RWPE2 (cell line): Measurements from ENCODE around the gene RNF103.

ENCODE experiments used
- ATAC-seq: fragments of 200-7000 bp; cut with Tn5 transposase; 3 replicates; pipeline ENCODE4 v1.9.1; 2021; ENCODE audit warnings: low read depth
- DNase-seq: peaks from one replicate; pipeline ENCODE4 v3.0.0-alpha.2; 2020; ENCODE audit warnings: low spot score
- H3K27ac ChIP-seq: fragments of 450-650 bp; 2 replicates; pipeline ENCODE4 v1.5.1; 2017; ENCODE audit warnings: mild to moderate bottlenecking; ENCODE audit not compliant: poor library complexity, severe bottlenecking
- H3K27me3 ChIP-seq: fragments of 250-450 bp; sonication (Bioruptor Pico); 2 replicates; pipeline ENCODE4 v1.5.1; 2021; ENCODE audit warnings: mild to moderate bottlenecking, moderate library complexity; ENCODE audit not compliant: insufficient read depth, poor library complexity, severe bottlenecking
- H3K36me3 ChIP-seq: fragments of 250-450 bp; sonication (Bioruptor Pico); 2 replicates; pipeline ENCODE4 v1.5.1; 2020; ENCODE audit warnings: low read depth, mild to moderate bottlenecking, moderate library complexity
- H3K4me1 ChIP-seq: fragments of 250-450 bp; sonication (Bioruptor Pico); 2 replicates; pipeline ENCODE4 v1.5.1; 2021; ENCODE audit warnings: mild to moderate bottlenecking, moderate library complexity; ENCODE audit not compliant: insufficient read depth, poor library complexity, severe bottlenecking
- H3K4me3 ChIP-seq: fragments of 250-450 bp; sonication (Bioruptor Pico); 2 replicates; pipeline ENCODE4 v1.5.1; 2021; ENCODE audit warnings: mild to moderate bottlenecking, moderate library complexity; ENCODE audit not compliant: severe bottlenecking
- H3K9me3 ChIP-seq: fragments of 250-450 bp; sonication (Bioruptor Pico); 2 replicates; pipeline ENCODE4 v1.5.1; 2021; ENCODE audit warnings: mild to moderate bottlenecking, moderate library complexity; ENCODE audit not compliant: severe bottlenecking
- TF ChIP-seq, protein P1 (sequence below): fragments of 450-650 bp; IDR thresholded peaks from one replicate; pipeline ENCODE4 v1.5.1; 2017; ENCODE audit warnings: mild to moderate bottlenecking, moderate library complexity; ENCODE audit not compliant: poor library complexity, severe bottlenecking

RNF103 gene

DNA sequence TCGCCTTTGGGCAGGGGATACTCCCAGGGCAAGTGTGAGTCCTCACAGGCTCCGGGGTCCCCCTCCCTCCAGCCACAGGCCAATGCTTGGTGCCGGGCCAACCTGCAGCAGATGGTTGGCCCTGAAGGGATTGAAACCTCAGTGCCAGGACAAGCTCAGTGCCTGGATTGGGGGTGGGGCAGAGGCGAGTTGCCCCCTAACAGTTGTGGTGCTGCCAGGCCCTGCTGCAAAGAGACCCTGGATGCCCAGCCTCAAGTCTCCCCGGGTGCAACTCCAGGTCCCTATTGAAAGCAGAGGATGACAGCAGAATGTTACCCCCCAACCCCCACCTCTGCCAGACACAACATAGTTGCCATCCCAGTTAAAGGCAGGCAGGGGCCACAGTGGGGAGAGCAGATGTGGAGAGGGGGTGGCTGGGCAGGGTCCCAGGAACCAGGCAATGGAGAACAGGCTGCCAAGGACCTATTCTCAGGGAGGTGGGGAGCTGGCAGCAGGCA lies 9.5 kb upstream of the RNF103 start:
- Histone ChIP-seq H3K27ac (no peak overlapping the region), H3K36me3 (no peaks in the 10 kb centered on the region), H3K4me3 (no peak overlapping the region), H3K9me3 (no peaks in the 10 kb centered on the region), H3K27me3 (no peaks in the 10 kb centered on the region), H3K4me1 (no peaks in the 10 kb centered on the region)
- DNase-seq (no peak), ATAC-seq (no peak)
- TF ChIP-seq, protein P1, sequence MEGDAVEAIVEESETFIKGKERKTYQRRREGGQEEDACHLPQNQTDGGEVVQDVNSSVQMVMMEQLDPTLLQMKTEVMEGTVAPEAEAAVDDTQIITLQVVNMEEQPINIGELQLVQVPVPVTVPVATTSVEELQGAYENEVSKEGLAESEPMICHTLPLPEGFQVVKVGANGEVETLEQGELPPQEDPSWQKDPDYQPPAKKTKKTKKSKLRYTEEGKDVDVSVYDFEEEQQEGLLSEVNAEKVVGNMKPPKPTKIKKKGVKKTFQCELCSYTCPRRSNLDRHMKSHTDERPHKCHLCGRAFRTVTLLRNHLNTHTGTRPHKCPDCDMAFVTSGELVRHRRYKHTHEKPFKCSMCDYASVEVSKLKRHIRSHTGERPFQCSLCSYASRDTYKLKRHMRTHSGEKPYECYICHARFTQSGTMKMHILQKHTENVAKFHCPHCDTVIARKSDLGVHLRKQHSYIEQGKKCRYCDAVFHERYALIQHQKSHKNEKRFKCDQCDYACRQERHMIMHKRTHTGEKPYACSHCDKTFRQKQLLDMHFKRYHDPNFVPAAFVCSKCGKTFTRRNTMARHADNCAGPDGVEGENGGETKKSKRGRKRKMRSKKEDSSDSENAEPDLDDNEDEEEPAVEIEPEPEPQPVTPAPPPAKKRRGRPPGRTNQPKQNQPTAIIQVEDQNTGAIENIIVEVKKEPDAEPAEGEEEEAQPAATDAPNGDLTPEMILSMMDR = no peak

DNA sequence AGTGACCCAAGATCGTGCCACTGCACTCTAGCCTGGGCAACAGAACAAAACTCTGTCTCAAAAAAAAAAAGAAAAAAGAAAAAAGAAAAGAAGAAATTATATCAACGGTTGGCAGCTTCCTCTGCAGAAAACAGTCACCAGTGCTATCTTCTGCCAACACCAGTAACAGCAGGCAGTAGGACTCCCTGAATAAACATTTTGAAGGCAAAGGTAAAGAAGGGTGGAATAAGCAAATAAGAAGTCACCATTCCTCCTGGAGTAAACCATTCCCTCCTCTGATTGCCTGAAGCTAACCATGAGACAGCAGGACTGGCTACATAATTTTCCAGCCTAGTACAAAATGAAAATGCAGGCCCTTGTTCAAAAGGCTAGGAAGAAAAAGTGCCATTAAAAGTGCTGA lies 9.0 kb upstream of the RNF103 start:
- no peaks in the 10 kb centered on the region for H3K9me3 ChIP-seq
- no peak overlapping the region for H3K4me3 ChIP-seq
- TF ChIP-seq, protein P1 = no peak
- no peaks in the 10 kb centered on the region for H3K27me3 ChIP-seq
- ATAC-seq (no peak), DNase-seq (no peak)
- H3K36me3 ChIP-seq = no peaks in the 10 kb centered on the region
- no peak overlapping the region for H3K27ac ChIP-seq
- no peaks in the 10 kb centered on the region for H3K4me1 ChIP-seq

DNA sequence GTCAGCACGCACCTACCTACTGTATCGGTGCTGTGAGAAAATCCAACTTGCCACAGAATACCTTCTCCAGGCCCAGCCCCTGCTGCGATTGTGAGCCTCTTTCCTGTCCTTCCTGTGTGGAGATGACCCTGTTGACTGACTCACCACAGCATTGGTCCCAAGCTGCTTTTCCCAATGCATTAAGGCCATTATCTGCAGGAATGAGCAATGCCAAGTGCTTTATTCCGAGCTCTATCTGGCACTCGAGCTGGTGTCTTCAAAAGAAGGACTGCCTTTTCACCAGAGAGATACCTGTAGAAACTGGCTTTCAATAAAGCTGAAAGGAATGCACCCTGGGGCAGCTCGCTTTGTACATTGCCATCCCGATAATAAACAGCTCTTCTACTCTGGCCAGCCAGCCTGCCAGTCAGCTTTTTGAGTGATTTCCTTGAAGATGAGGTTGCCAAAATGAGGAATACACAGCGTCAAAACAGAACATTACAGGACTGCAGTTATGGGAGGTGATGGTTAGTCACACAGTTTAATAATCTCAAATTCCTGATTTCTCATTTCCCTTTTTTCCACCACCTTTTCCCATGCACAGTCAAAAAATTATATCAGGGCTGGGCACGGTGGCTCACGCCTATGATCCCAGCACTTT lies 8.3 kb upstream of the RNF103 start:
- TF ChIP-seq, protein P1 = no peak
- Histone ChIP-seq H3K4me1 (no peaks in the 10 kb centered on the region), H3K36me3 (no peaks in the 10 kb centered on the region), H3K27me3 (no peaks in the 10 kb centered on the region), H3K9me3 (no peaks in the 10 kb centered on the region), H3K27ac (no peak overlapping the region), H3K4me3 (no peak overlapping the region)
- DNase-seq = no peak
- ATAC-seq = no peak

DNA sequence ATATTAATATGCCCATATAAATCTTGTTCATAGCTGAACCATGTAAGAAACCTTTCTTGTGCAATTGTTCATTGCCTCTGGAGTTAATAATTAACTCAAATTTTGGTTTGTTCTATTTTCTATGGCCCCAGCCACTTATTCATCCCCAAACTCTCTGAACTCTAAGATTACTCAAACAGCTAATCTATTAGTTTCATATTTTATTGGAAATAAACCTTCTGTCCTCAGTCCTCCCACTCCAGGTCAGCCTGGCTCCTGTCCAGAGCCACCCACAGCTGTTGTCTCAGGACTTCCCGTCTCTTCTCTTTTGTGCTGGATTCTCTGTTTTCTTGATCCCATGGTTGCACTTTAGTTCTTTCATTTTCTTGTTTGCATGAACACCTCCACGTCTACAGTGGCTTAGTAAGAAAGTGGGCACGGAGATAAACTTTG lies 4.4 kb upstream of the RNF103 start:
- ATAC-seq (no peak), DNase-seq (no peak)
- Histone ChIP-seq H3K4me1 (no peaks in the 10 kb centered on the region), H3K9me3 (no peaks in the 10 kb centered on the region), H3K27ac (no peak overlapping the region), H3K27me3 (no peaks in the 10 kb centered on the region), H3K4me3 (no peak overlapping the region), H3K36me3 (no peaks in the 10 kb centered on the region)
- TF ChIP-seq, protein P1 = no peak

DNA sequence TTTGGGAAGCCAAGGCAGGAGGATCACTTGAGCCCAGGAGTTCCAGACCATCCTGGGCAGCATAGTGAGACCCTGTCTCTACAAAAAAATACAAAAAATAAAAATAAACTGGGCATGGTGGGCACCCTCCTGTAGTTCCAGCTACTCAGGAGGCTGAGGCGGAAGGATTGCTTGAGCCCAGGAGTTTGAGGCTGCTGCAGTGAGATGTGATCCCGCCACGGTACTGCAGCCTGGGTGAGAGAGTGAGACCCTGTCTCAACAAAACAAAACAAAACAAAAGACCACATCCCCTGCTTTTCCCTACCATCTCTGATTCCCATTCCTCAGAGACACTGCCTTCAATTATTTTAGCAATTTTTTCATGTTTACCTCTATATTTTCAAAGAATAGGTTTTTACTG lies 3.9 kb upstream of the RNF103 start:
- ATAC-seq (no peak), DNase-seq (no peak)
- Histone ChIP-seq H3K9me3 (no peaks in the 10 kb centered on the region), H3K4me3 (no peak overlapping the region), H3K4me1 (no peaks in the 10 kb centered on the region), H3K36me3 (no peaks in the 10 kb centered on the region), H3K27ac (no peak overlapping the region), H3K27me3 (no peaks in the 10 kb centered on the region)
- TF ChIP-seq, protein P1 = no peak
